Prostate gland (tissue), 2 donors: ENCODE data around the gene DNAI2. TPM values are rescaled to one million over a fixed set of nuclear protein-coding genes. Genes with fewer than 3 reads are reported as not detected.

Source experiments
- DNase-seq: peaks from one replicate; pipeline ENCODE4 v3.0.0-alpha.2; 2019; ENCODE audit warnings: low spot score
- H3K27ac ChIP-seq, 2 donors: fragments of 200-600 bp; sonication (generic); 2 replicates each; pipeline ENCODE4 v1.5.1; 2017 to 2019
- H3K27me3 ChIP-seq: fragments of 200-600 bp; sonication (generic); replicated peaks from 2 replicates; pipeline ENCODE4 v1.5.1; 2019; ENCODE audit not compliant: insufficient read depth
- H3K36me3 ChIP-seq, 2 donors: fragments of 200-600 bp; sonication (generic); 1 replicate in 1 of 2; 2 replicates in 1 of 2; pipeline versions ENCODE4 v1.5.1 to v1.8.1; 2017 to 2019
- H3K4me1 ChIP-seq: fragments of 200-600 bp; sonication (generic); replicated peaks from 2 replicates; pipeline ENCODE4 v1.5.1; 2019
- H3K4me3 ChIP-seq, 2 donors: fragments of 200-600 bp; sonication (generic); 2 replicates each; pipeline ENCODE4 v1.5.1; 2017 to 2019
- H3K9me3 ChIP-seq: fragments of 200-600 bp; sonication (generic); 2 replicates; pipeline ENCODE4 v1.5.1; 2017
- CTCF ChIP-seq, 4 experiments: fragments of 200-600 bp in 2 of 4; fragments of 450-650 bp in 2 of 4; sonication (generic) in 2 of 4; IDR thresholded peaks; 1 replicate in 3 of 4; 2 replicates in 1 of 4; pipeline ENCODE4 v1.5.1; 2016 to 2019; ENCODE audit warnings: antibody characterized with exemption in 4 of 4, mild to moderate bottlenecking in 2 of 4, moderate library complexity in 2 of 4
- POLR2A ChIP-seq: fragments of 450-650 bp; IDR thresholded peaks from one replicate; pipeline ENCODE4 v1.6.1; 2016; ENCODE audit warnings: antibody characterized with exemption, mild to moderate bottlenecking
- POLR2AphosphoS5 ChIP-seq: sonication (generic); formaldehyde crosslinking; IDR thresholded peaks from one replicate; pipeline ENCODE4 v1.6.1; 2017; ENCODE audit warnings: antibody characterized with exemption
- WGBS: methylation state at CpG from one replicate; pipeline ENCODE4 v1.1.5; 2018; 5-methylcytosine and 5-hydroxymethylcytosine counted together
- intact Hi-C: fragments of 100-400 bp; cut with DNase I; formaldehyde crosslinking; loops from one replicate; pipeline ENCODE4 v1.14.2; 2022
- total RNA-seq, 2 donors: library from RNA; depleted of rRNA; stranded (reverse); fragments of >200 nt; gene quantifications; one replicate each; pipeline ENCODE4 v1.1.0, GENCODE V29; 2016

The DNAI2 gene
- total RNA-seq, 2 donors from 2014 or later = 4.3 TPM; not detected in 1

DNA sequence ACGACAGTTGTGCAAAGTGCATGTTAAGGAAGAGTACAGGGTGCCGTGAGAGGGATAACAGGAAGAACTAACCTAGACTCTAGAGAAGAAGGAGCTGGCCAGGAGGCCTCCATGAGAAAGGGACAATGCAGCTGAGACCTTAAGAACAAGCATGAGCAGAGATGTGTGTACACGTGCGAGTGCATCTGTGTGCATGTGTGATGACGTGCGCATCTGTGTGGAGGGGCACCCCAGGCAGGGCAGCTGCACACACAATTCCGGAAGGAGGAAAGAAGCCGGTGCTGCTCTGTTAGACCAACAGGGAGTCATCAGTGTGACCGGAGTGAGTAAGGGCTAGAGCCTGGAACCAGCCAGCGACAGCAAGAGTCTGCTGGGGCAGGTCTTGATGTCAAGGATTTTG lies 44.4 kb downstream of the DNAI2 start:
- no peak overlapping the region for H3K4me3 ChIP-seq
- no peaks in the 10 kb centered on the region for H3K9me3 ChIP-seq
- TF ChIP-seq POLR2A (no peak), CTCF (IDR thresholded peaks at IDR 0.05) (no peak), POLR2AphosphoS5 (no peak)
- intact Hi-C loops = no loop called here
- no peaks in the 10 kb centered on the region for H3K27me3 ChIP-seq
- H3K4me1 ChIP-seq = no peaks in the 10 kb centered on the region
- no peak for DNase-seq
- no peak overlapping the region for H3K27ac ChIP-seq
- no peaks in the 10 kb centered on the region for H3K36me3 ChIP-seq
- WGBS = 90% methylated on average over 10 of the region's 10 CpGs

DNA sequence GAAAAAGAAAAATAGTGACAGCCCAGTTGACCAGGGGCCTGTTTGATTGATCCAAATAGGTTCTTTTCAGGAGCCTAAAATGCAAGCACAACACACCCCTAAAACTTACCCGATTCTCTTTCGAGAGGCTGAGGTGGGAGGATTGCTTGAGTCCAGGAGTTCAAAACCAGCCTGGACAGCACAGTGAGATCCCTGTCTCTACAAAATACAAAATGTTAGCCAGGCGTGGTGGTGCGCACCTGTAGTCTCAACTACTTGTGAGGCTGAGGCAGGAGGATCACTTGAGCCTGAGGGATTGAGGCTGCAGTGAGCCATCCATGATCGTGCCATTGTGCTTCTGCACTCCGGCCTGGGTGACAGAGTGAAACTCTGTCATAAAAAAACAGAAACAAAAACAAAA lies 50.5 kb downstream of the DNAI2 start:
- no peaks in the 10 kb centered on the region for H3K36me3 ChIP-seq
- H3K9me3 ChIP-seq = no peaks in the 10 kb centered on the region
- 85% methylated on average over 6 of the region's 6 CpGs for WGBS
- DNase-seq = no peak
- no peaks in the 10 kb centered on the region for H3K27me3 ChIP-seq
- peaks cover 12% of the 10 kb centered on the region for H3K4me1 ChIP-seq
- intact Hi-C loops = no loop called here
- TF ChIP-seq POLR2AphosphoS5 = no peak
- no peak for TF ChIP-seq POLR2A
- TF ChIP-seq CTCF (IDR thresholded peaks at IDR 0.05) = no peak
- H3K27ac ChIP-seq = no peak overlapping the region
- H3K4me3 ChIP-seq = no peak overlapping the region

DNA sequence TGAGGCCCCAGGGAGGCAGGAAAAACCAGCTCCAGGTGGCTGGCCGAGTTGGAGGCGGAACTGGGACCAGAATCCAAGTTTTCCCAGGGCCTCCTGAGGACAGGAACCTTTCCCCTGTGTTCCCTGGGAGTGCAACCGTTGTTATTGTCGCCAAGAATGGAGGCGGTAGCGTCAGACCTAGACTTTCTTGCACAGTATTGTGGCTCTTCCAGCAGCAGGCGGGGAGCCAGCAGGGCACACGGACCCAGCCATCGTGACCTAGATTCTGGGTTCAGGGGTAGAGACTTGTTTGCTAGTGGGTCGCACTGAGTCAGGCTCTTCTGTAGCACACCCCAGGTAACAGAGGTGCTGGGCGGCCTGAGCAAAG lies 51.3 kb downstream of the DNAI2 start:
- H3K4me3 ChIP-seq = no peak overlapping the region
- intact Hi-C loops = no loop called here
- no peaks in the 10 kb centered on the region for H3K9me3 ChIP-seq
- DNase-seq = no peak
- TF ChIP-seq POLR2A (no peak), POLR2AphosphoS5 (no peak), CTCF (IDR thresholded peaks at IDR 0.05) (no peak)
- no peak overlapping the region for H3K27ac ChIP-seq
- H3K4me1 ChIP-seq = peaks cover 12% of the 10 kb centered on the region
- H3K27me3 ChIP-seq = no peaks in the 10 kb centered on the region
- 42% methylated on average over 11 of the region's 11 CpGs for WGBS
- no peaks in the 10 kb centered on the region for H3K36me3 ChIP-seq

GRCh38 chr17:74325743-74326379 lies 51.8 kb downstream of the DNAI2 start, which contains the start of gene KIF19:
TSS of gene KIF19 (plus strand) at chr17:74326226. CDS start at chr17:74326350, 124 bp downstream.
- Histone ChIP-seq H3K27me3 (no peaks in the 10 kb centered on the region), H3K4me3 (peak within 1 kb of the TSS; percentile 3 to 27), H3K4me1 (peaks cover 12% of the 10 kb centered on the region), H3K9me3 (no peaks in the 10 kb centered on the region), H3K27ac (no peak within 1 kb of the TSS), H3K36me3 (no peaks in the 10 kb centered on the region)
- no peak for DNase-seq
- intact Hi-C loops = no loop called here
- 6% methylated on average over 28 of the region's 73 CpGs for WGBS
- no peak for TF ChIP-seq POLR2AphosphoS5
- no peak for TF ChIP-seq POLR2A
- TF ChIP-seq CTCF (IDR thresholded peaks at IDR 0.05) = no peak

- DNase-seq = no peak
- intact Hi-C loops = no loop called here
- WGBS = 41% methylated on average over 10 of the region's 10 CpGs
- no peak for TF ChIP-seq POLR2AphosphoS5
- TF ChIP-seq CTCF (IDR thresholded peaks at IDR 0.05) = no peak
- TF ChIP-seq POLR2A = no peak
- Histone ChIP-seq H3K4me3 (peak overlapping the region in 1 of 2 donors; percentile 27), H3K27me3 (no peaks in the 10 kb centered on the region), H3K9me3 (no peaks in the 10 kb centered on the region), H3K36me3 (no peaks in the 10 kb centered on the region), H3K4me1 (peaks cover 12% of the 10 kb centered on the region), H3K27ac (no peak overlapping the region)
Observed at GRCh38 chr17:74326506-74326905, 52.5 kb downstream of the DNAI2 start.
